ENCODE measurements around the gene RASIP1. TPM values are rescaled to one million over a fixed set of nuclear protein-coding genes. Genes with fewer than 3 reads are reported as not detected.
"Not testable (repeated sequence)": the region's sequence is repeated elsewhere in the genome, so short reads cannot be mapped to it uniquely, and the experiment has no call there.

Gene RASIP1
- total RNA-seq, 3 donors from 2014 or later (not counting 1 experiment from before 2014, with no cell fraction given): not detected

DNA sequence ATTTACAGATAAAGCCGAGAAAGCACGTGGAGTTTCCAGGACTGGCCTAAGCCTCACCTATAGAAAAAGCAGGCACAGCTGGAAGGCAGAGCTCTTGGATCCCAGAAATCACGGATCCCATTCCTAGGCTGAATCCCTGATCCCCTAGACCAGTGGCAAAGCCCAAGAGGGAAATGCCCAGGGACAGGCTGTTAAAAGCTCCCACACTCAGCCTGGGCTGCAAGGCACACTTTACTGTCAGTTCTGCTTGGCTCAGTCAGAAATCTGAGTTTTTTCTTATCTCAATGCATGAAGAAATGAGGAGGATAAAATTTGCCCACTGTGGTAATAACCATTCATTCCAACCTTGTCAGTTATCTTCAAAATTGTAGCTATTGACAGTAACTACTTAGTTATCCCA, 52.6 kb downstream of the RASIP1 start:
- Mint-ChIP-seq H3K27ac (no peak overlapping the region), H3K27me3 (ENCODE audit: low read depth in 2 of 2) (no peaks in the 10 kb centered on the region)

GRCh38 chr19:48686637-48687036, 53.8 kb downstream of the RASIP1 start:
- H3K27ac Mint-ChIP-seq; H3K4me1 Mint-ChIP-seq; DNase-seq; H3K27me3 ChIP-seq (ENCODE audit: control insufficient read depth, insufficient read depth, low read length); ATAC-seq; H3K27ac ChIP-seq (ENCODE audit: low read length); H3K4me3 ChIP-seq (ENCODE audit: low read length); H3K9me3 Mint-ChIP-seq; H3K9me3 ChIP-seq (ENCODE audit: control insufficient read depth, insufficient read depth, low read length); H3K36me3 Mint-ChIP-seq; H3K4me1 ChIP-seq (ENCODE audit: control insufficient read depth, insufficient read depth, low read length); H3K27me3 Mint-ChIP-seq (ENCODE audit: low read depth in 2 of 2); H3K4me3 Mint-ChIP-seq; H3K36me3 ChIP-seq (ENCODE audit: control insufficient read depth, insufficient read depth, low read length); intact Hi-C loops (cut with micrococcal nuclease): not testable (repeated sequence)
- WGBS (ENCODE audit: insufficient coverage): 90% methylated on average over 7 of the region's 7 CpGs

More for the DNA sequence above, 52.6 kb downstream of the RASIP1 start:
- H3K4me1 ChIP-seq (ENCODE audit: control insufficient read depth, insufficient read depth, low read length): no peaks in the 10 kb centered on the region
- intact Hi-C loops (cut with micrococcal nuclease): no loop called here
- Mint-ChIP-seq H3K9me3 (no peaks in the 10 kb centered on the region), H3K4me1 (no peaks in the 10 kb centered on the region), H3K36me3 (no peaks in the 10 kb centered on the region), H3K4me3 (no peak overlapping the region)
- WGBS (ENCODE audit: insufficient coverage): 91% methylated on average over 3 of the region's 3 CpGs
- no peaks in the 10 kb centered on the region for H3K27me3 ChIP-seq (ENCODE audit: control insufficient read depth, insufficient read depth, low read length)
- H3K9me3 ChIP-seq (ENCODE audit: control insufficient read depth, insufficient read depth, low read length): no peaks in the 10 kb centered on the region
- ATAC-seq (no peak), DNase-seq (no peak)
- TF ChIP-seq CTCF (IDR thresholded peaks at IDR 0.05): no peak
- no peaks in the 10 kb centered on the region for H3K36me3 ChIP-seq (ENCODE audit: control insufficient read depth, insufficient read depth, low read length)
- H3K27ac ChIP-seq (ENCODE audit: low read length): no peak overlapping the region
- H3K4me3 ChIP-seq (ENCODE audit: low read length): no peak overlapping the region

- no peak overlapping the region for H3K4me3 ChIP-seq (ENCODE audit: low read length)
- Mint-ChIP-seq H3K9me3 (no peaks in the 10 kb centered on the region), H3K27ac (no peak overlapping the region), H3K36me3 (no peaks in the 10 kb centered on the region), H3K4me3 (no peak overlapping the region), H3K27me3 (ENCODE audit: low read depth in 2 of 2) (no peaks in the 10 kb centered on the region), H3K4me1 (no peaks in the 10 kb centered on the region)
- H3K36me3 ChIP-seq (ENCODE audit: control insufficient read depth, insufficient read depth, low read length): no peaks in the 10 kb centered on the region
- TF ChIP-seq CTCF (IDR thresholded peaks at IDR 0.05): no peak
- DNase-seq: no peak
- no peaks in the 10 kb centered on the region for H3K27me3 ChIP-seq (ENCODE audit: control insufficient read depth, insufficient read depth, low read length)
- no peaks in the 10 kb centered on the region for H3K9me3 ChIP-seq (ENCODE audit: control insufficient read depth, insufficient read depth, low read length)
- WGBS (ENCODE audit: insufficient coverage): 96% methylated on average over 3 of the region's 3 CpGs
- no peak overlapping the region for H3K27ac ChIP-seq (ENCODE audit: low read length)
- H3K4me1 ChIP-seq (ENCODE audit: control insufficient read depth, insufficient read depth, low read length): peaks cover 2% of the 10 kb centered on the region
- no peak for ATAC-seq
- intact Hi-C loops (cut with micrococcal nuclease): no loop called here
Observed at GRCh38 chr19:48686088-48686487, 54.3 kb downstream of the RASIP1 start.

- Mint-ChIP-seq H3K4me3 (no peak overlapping the region), H3K27me3 (ENCODE audit: low read depth in 2 of 2) (no peaks in the 10 kb centered on the region), H3K27ac (no peak overlapping the region), H3K36me3 (no peaks in the 10 kb centered on the region), H3K9me3 (no peaks in the 10 kb centered on the region), H3K4me1 (no peaks in the 10 kb centered on the region)
- H3K4me1 ChIP-seq (ENCODE audit: control insufficient read depth, insufficient read depth, low read length): peaks cover 6% of the 10 kb centered on the region
- no peaks in the 10 kb centered on the region for H3K36me3 ChIP-seq (ENCODE audit: control insufficient read depth, insufficient read depth, low read length)
- WGBS (ENCODE audit: insufficient coverage): 81% methylated on average over 7 of the region's 9 CpGs
- H3K4me3 ChIP-seq (ENCODE audit: low read length): no peak overlapping the region
- intact Hi-C loops (cut with micrococcal nuclease): no loop called here
- no peaks in the 10 kb centered on the region for H3K9me3 ChIP-seq (ENCODE audit: control insufficient read depth, insufficient read depth, low read length)
- DNase-seq (no peak), ATAC-seq (no peak)
- no peak for TF ChIP-seq CTCF (IDR thresholded peaks at IDR 0.05)
- H3K27ac ChIP-seq (ENCODE audit: low read length): no peak overlapping the region
- no peaks in the 10 kb centered on the region for H3K27me3 ChIP-seq (ENCODE audit: control insufficient read depth, insufficient read depth, low read length)
Observed at GRCh38 chr19:48685583-48685982, 54.8 kb downstream of the RASIP1 start.

All from natural killer cell (primary cell).